Panc1 (cell line): ENCODE measurements around the gene ACACA. TPM values are rescaled to one million over a fixed set of nuclear protein-coding genes. Genes with fewer than 3 reads are reported as not detected.

Experiments
- ATAC-seq: fragments of 200-7000 bp; cut with Tn5 transposase; 2 replicates; pipeline ENCODE4 v1.9.1; 2020; ENCODE audit warnings: mild to moderate bottlenecking, moderate library complexity
- BruUV-seq: library from RNA; stranded (reverse); fragments of 400-500 nt; replicated peaks from 2 replicates; lab custom pipeline; 2021; lab: Mats Ljungman, UMichigan
- CTCF ChIA-PET: fragments of 300-600 bp; sonication (Branson Sonifier 250); formaldehyde crosslinking; loops from one replicate; lab custom pipeline; 2022; ENCODE audit warnings: antibody characterized with exemption; lab: Charles Lee
- POLR2A ChIA-PET: fragments of 300-600 bp; sonication (Branson Sonifier 250); formaldehyde crosslinking; loops from one replicate; lab custom pipeline; 2022; ENCODE audit warnings: antibody characterized with exemption; lab: Charles Lee
- DNase-seq: peaks from one replicate; pipeline ENCODE4 v3.0.0-alpha.2; 2010; ENCODE audit warnings: low read depth, low spot score
- H3K27ac ChIP-seq: 2 replicates; pipeline ENCODE4 v1.5.1; 2011; ENCODE audit warnings: mild to moderate bottlenecking, low read length, inconsistent platforms
- H3K27me3 ChIP-seq: fragments of 200-500 bp; sonication (Bioruptor generic); 2 replicates; pipeline ENCODE4 v1.6.0; 2014; ENCODE audit warnings: low read length, inconsistent platforms; ENCODE audit not compliant: control insufficient read depth, insufficient read depth
- H3K36me3 ChIP-seq: fragments of 200-500 bp; sonication (Bioruptor generic); 2 replicates; pipeline ENCODE4 v1.5.1; 2014; ENCODE audit warnings: inconsistent platforms, mild to moderate bottlenecking, low read length, moderate library complexity; ENCODE audit not compliant: control insufficient read depth, insufficient read depth
- H3K4me1 ChIP-seq: 2 replicates; pipeline ENCODE4 v1.5.1; 2011; ENCODE audit warnings: inconsistent platforms, mild to moderate bottlenecking, low read length, moderate library complexity; ENCODE audit not compliant: control insufficient read depth, insufficient read depth
- H3K4me3 ChIP-seq, 2 experiments: 2 replicates each; pipeline ENCODE4 v1.5.1; 2011 to 2012; ENCODE audit warnings: low read depth in 2 of 2, low read length in 2 of 2, mild to moderate bottlenecking in 2 of 2, inconsistent platforms in 1 of 2, moderate library complexity in 1 of 2
- H3K9me3 ChIP-seq: fragments of 200-500 bp; sonication (Bioruptor generic); 2 replicates; pipeline ENCODE4 v1.5.1; 2014; ENCODE audit warnings: low read depth, mild to moderate bottlenecking, inconsistent platforms, low read length, moderate library complexity; ENCODE audit not compliant: control insufficient read depth, insufficient read depth
- CTCF ChIP-seq: fragments of 450-650 bp; IDR thresholded peaks from 2 replicates; pipeline ENCODE4 v1.5.1; 2017; ENCODE audit warnings: mild to moderate bottlenecking
- POLR2AphosphoS5 ChIP-seq: IDR thresholded peaks from 2 replicates; pipeline ENCODE4 v1.6.1; 2012; ENCODE audit warnings: mild to moderate bottlenecking, low read depth, low read length, moderate library complexity
- SIN3A ChIP-seq: IDR thresholded peaks from 2 replicates; pipeline ENCODE4 v1.6.1; 2012; ENCODE audit warnings: low read depth, mild to moderate bottlenecking, low read length, moderate library complexity, borderline replicate concordance; ENCODE audit not compliant: insufficient read depth
- TCF7L2 ChIP-seq: IDR thresholded peaks from 2 replicates; pipeline ENCODE4 v1.6.1; 2011; ENCODE audit warnings: mild to moderate bottlenecking, low read depth, low read length, inconsistent platforms
- in situ Hi-C: cut with HindIII; loops from 2 replicates; pipeline ENCODE4 v1.10.0; 2016; ENCODE audit warnings: low sequenced_read_pairs, low pct_unique_long_range_greater_than_20kb
- intact Hi-C: fragments of 100-400 bp; cut with micrococcal nuclease; formaldehyde crosslinking; loops from one replicate; pipeline ENCODE4 v1.10.0; 2022; ENCODE audit not compliant: unreplicated experiment
- total RNA-seq: library from RNA; stranded (reverse); gene quantifications from one replicate; pipeline ENCODE4 v1.2.1, GENCODE V29; 2021; ENCODE audit not compliant: unreplicated experiment
- TF ChIP-seq, protein P1 (sequence below), 2 experiments: IDR thresholded peaks; 2 replicates each; pipeline ENCODE4 v1.6.1; 2011 to 2012; ENCODE audit warnings: low read depth in 2 of 2, control low read depth in 1 of 2, low read length in 1 of 2, mild to moderate bottlenecking in 1 of 2, moderate library complexity in 1 of 2; ENCODE audit not compliant: insufficient read depth in 1 of 2

ACACA gene
- total RNA-seq, 1 experiment from 2014 or later = 131 TPM

DNA sequence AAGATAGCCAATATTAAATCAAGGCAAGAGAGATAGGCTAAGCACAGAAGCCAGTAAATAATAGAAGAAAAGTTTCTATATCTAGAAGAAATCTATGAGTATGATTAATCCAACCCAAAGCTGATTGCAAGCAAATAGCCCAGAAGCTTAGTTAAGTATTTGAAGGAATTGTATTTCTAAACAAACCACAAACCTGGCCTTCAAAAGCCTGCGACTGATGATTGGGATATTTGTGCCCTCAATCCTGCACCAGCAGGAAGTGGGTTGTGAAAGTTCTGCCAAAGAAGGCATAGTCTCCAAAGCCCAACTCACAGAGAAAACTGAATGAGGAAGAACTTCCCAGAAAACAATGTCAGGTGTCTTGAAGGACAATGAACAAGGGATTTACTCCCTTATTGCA is 145.3 kb downstream of the ACACA start:
- intact Hi-C loops (no loop called here), in situ Hi-C loops (no loop called here)
- ChIA-PET POLR2A (no interaction called here), CTCF (no interaction called here)
- Histone ChIP-seq H3K4me1 (no peaks in the 10 kb centered on the region), H3K9me3 (no peaks in the 10 kb centered on the region), H3K27me3 (no peaks in the 10 kb centered on the region), H3K4me3 (no peak overlapping the region), H3K36me3 (peaks cover 30% of the 10 kb centered on the region), H3K27ac (no peak overlapping the region)
- DNase-seq (no peak), ATAC-seq (no peak)
- TF ChIP-seq CTCF (no peak), POLR2AphosphoS5 (no peak), TCF7L2 (no peak)
- TF ChIP-seq, protein P1, sequence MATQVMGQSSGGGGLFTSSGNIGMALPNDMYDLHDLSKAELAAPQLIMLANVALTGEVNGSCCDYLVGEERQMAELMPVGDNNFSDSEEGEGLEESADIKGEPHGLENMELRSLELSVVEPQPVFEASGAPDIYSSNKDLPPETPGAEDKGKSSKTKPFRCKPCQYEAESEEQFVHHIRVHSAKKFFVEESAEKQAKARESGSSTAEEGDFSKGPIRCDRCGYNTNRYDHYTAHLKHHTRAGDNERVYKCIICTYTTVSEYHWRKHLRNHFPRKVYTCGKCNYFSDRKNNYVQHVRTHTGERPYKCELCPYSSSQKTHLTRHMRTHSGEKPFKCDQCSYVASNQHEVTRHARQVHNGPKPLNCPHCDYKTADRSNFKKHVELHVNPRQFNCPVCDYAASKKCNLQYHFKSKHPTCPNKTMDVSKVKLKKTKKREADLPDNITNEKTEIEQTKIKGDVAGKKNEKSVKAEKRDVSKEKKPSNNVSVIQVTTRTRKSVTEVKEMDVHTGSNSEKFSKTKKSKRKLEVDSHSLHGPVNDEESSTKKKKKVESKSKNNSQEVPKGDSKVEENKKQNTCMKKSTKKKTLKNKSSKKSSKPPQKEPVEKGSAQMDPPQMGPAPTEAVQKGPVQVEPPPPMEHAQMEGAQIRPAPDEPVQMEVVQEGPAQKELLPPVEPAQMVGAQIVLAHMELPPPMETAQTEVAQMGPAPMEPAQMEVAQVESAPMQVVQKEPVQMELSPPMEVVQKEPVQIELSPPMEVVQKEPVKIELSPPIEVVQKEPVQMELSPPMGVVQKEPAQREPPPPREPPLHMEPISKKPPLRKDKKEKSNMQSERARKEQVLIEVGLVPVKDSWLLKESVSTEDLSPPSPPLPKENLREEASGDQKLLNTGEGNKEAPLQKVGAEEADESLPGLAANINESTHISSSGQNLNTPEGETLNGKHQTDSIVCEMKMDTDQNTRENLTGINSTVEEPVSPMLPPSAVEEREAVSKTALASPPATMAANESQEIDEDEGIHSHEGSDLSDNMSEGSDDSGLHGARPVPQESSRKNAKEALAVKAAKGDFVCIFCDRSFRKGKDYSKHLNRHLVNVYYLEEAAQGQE (IDR thresholded peaks at IDR 0.05; ENCODE audit: insufficient read depth in 1 of 2, low read depth in 2 of 2, low read length in 1 of 2) = no peak
- no TSS peak for BruUV-seq

GRCh38 chr17:37259030-37259735 is 147.5 kb downstream of the ACACA start:
- no peaks in the 10 kb centered on the region for H3K4me1 ChIP-seq
- no peak for DNase-seq
- no peaks in the 10 kb centered on the region for H3K9me3 ChIP-seq
- no peak overlapping the region for H3K4me3 ChIP-seq
- no peak overlapping the region for H3K27ac ChIP-seq
- peaks cover 25% of the 10 kb centered on the region for H3K36me3 ChIP-seq
- ChIA-PET POLR2A (interaction anchor here (0.5 kb wide), 1 partner anchor 75 kb away, joined by 8 read pairs; no protein-coding TSS in a partner anchor), CTCF (no interaction called here)
- no peak for TF ChIP-seq CTCF
- TF ChIP-seq SIN3A = no peak
- TF ChIP-seq, protein P1 (IDR thresholded peaks at IDR 0.05; ENCODE audit: insufficient read depth in 1 of 2, low read depth in 2 of 2, low read length in 1 of 2) = no peak
- no peak for TF ChIP-seq TCF7L2
- TF ChIP-seq POLR2AphosphoS5 = no peak
- no peak for ATAC-seq
- no TSS peak for BruUV-seq
- in situ Hi-C loops = no loop called here
- no peaks in the 10 kb centered on the region for H3K27me3 ChIP-seq
- intact Hi-C loops = no loop called here
